RWPE1 (cell line): ENCODE measurements around the gene LRP4.

ENCODE experiments used
- CTCF ChIA-PET: fragments of 350-600 bp; sonication (Branson Sonifier 250); formaldehyde crosslinking; extraction: SDS; loops from one replicate; lab custom pipeline; 2021; lab: Yijun Ruan, JAX
- POLR2A ChIA-PET: fragments of 400-600 bp; formaldehyde crosslinking; extraction: SDS; loops from one replicate; lab custom pipeline; 2020; ENCODE audit warnings: antibody characterized with exemption; ENCODE audit not compliant: low non-redundant PET; lab: Yijun Ruan, JAX
- DNase-seq: peaks from one replicate; pipeline ENCODE4 v3.0.0; 2012; ENCODE audit warnings: low spot score
- H3K27ac ChIP-seq: fragments of 450-650 bp; 2 replicates; pipeline ENCODE4 v1.5.1; 2017
- TF ChIP-seq, protein P1 (sequence below): fragments of 450-650 bp; conservative IDR thresholded peaks from 2 replicates; pipeline ENCODE4 v1.5.1; 2017; ENCODE audit warnings: low read depth, mild to moderate bottlenecking

LRP4 gene

DNA sequence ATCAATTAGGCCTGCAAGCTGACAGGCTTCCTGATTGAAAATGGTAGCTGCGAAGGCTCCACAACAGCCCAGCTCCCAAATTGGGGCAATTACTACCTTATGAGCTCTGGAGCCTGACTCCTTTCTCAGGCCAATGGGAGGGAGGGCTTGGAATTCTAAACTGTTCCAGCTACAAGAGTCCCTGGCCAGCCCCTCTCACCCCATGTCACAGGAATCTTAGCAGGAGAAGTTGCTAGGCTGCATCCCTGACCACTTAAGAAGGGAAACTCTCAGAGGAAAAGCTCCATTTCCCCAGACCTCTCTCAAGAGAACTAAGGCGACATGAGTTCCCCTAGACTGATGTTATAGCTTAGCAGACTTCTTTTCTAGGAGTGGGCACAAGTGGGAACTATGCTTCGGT lies 4.9 kb downstream of the LRP4 start:
- ChIA-PET POLR2A (no interaction called here), CTCF (interaction anchor here (0.6 to 1.0 kb wide), 4 partner anchors 188 to 441 kb away, joined by 4 read pairs; no protein-coding TSS in a partner anchor)
- TF ChIP-seq, protein P1, sequence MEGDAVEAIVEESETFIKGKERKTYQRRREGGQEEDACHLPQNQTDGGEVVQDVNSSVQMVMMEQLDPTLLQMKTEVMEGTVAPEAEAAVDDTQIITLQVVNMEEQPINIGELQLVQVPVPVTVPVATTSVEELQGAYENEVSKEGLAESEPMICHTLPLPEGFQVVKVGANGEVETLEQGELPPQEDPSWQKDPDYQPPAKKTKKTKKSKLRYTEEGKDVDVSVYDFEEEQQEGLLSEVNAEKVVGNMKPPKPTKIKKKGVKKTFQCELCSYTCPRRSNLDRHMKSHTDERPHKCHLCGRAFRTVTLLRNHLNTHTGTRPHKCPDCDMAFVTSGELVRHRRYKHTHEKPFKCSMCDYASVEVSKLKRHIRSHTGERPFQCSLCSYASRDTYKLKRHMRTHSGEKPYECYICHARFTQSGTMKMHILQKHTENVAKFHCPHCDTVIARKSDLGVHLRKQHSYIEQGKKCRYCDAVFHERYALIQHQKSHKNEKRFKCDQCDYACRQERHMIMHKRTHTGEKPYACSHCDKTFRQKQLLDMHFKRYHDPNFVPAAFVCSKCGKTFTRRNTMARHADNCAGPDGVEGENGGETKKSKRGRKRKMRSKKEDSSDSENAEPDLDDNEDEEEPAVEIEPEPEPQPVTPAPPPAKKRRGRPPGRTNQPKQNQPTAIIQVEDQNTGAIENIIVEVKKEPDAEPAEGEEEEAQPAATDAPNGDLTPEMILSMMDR, result no peak
- no peak for DNase-seq
- peak overlapping the region; percentile 79 for H3K27ac ChIP-seq

DNA sequence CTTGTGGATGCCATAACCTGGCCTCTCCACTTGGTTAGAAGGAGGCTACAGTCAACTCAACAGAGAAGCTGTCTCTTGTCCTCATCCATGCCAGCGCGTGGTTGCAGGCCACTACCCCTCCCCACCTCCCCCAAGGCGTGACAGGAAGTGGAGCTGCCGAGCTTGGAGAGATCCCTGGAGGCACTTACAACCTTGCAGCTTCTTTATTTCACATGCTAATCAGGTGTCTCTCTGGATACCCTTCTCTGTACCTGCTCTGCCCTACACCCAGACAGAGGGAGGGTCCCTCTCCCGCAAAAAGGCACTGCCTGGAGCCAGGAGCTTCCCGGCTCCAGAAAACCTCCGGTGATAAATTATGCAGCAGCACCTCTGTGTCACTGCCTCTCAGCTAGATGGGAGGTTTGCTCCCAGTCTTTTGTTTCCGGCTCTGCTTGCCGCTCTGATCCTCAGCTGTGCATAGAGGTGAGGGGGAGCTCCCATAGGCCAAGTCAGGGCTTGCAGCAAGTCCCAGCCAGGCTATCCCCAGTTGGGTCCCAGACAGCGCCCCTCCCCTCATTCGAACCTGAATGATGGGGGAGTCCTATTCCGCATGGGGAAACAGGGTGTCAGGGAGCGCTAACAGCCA lies 5.7 kb downstream of the LRP4 start:
- peak overlapping the region; percentile 79 for H3K27ac ChIP-seq
- TF ChIP-seq, protein P1, result no peak
- DNase-seq, result no peak
- ChIA-PET POLR2A (no interaction called here), CTCF (interaction anchor here (0.9 kb wide), 1 partner anchor 11 kb away, joined by 4 read pairs; no protein-coding TSS in a partner anchor)

DNA sequence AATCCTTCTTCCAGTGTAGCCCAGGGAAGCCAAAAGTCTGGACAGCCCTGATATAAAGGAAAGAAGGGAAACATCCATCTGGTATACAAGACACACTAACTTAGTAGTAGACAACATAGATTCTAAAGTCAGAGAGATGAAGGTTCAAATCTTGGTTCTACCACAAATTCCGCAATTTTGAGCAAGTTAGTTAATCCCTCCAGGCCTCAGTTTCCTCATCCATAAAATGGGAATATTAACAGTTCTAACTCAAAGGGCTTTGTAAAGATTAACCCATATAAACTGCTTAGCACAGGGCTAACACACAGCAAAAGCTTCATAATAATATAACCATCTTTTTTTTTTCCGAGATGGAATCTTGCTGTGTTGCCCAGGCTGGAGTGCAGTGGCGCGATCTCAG lies 10.7 kb downstream of the LRP4 start:
- ChIA-PET CTCF (no interaction called here), POLR2A (no interaction called here)
- no peak for DNase-seq
- TF ChIP-seq, protein P1, result no peak
- H3K27ac ChIP-seq, result no peak overlapping the region

DNA sequence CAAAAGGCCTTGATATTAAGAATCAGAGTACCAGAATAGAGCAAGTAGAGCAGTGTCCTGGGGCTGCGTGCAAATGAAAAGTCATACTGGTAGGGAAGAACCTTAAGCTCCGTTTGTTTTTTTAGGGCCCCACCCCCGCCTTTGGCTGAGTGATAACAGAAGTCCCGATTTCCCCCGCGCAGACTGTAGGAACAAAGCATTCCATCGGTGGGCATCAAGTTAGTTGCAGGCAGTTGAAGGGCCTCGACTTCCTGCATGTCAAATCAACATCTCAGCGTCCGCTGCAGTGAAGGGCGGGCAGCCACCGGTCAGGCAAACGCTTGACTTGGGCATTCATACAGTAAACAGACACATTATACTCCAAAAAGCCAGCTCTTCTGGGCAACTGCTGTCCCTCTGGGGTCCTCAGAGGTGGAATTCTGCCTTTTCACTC lies 11.7 kb downstream of the LRP4 start:
- POLR2A ChIA-PET, result no interaction called here
- CTCF ChIA-PET, result interaction anchor here (0.6 kb wide), 1 partner anchor 137 kb away, joined by 3 read pairs; no protein-coding TSS in a partner anchor
- no peak overlapping the region for H3K27ac ChIP-seq
- TF ChIP-seq, protein P1, result no peak
- DNase-seq, result no peak

DNA sequence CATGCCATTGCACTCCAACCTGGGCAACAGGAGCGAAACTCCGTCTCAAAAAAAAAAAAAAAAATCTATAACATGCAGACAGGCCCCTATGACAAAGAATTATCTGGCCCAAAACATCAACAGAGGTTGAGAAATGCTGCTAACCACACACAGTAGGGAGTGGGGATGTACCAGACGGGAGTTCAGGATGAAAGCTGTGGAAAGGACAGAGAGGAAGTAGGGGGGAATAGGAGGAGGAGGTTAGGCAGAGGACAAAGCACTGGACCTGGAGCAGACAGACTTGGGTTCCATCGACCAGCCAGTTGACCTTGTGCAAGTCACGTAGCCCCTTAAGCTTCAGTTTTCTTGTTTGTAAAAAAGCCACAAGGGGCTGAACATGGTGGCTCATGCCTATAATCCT lies 12.5 kb downstream of the LRP4 start:
- no peak for DNase-seq
- ChIA-PET CTCF (interaction anchor here (0.6 to 1.0 kb wide), 2 partner anchors 14 to 247 kb away, joined by 3 to 4 read pairs; no protein-coding TSS in a partner anchor), POLR2A (no interaction called here)
- H3K27ac ChIP-seq, result no peak overlapping the region
- TF ChIP-seq, protein P1, result no peak

DNA sequence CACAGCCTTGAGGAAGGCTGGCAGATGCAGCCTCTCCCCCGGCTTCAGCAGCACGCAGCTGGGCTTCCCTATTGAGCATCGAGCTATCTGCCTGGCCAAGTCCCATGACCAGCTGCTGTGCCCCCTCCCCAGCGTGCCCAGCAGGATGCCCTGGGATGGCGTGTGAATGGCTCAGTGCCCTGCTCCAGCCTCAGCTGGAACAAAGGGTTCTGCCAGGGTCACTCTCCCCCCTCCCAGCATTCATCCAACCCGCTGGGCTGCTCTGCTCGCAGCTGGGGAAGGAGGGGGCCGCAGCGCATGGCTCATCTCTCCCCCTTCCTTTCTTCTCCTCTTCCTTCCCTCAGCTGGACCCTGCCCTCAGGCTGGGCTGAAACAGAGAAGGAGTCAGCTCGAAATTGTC lies 14.5 kb downstream of the LRP4 start:
- TF ChIP-seq, protein P1, result no peak
- no peak overlapping the region for H3K27ac ChIP-seq
- ChIA-PET POLR2A (no interaction called here), CTCF (no interaction called here)
- no peak for DNase-seq
